PFSK-1 (cell line): ENCODE data around the gene XRCC4.

ENCODE experiments used
- POLR2AphosphoS5 ChIP-seq: IDR thresholded peaks from 2 replicates; pipeline ENCODE4 v1.6.1; 2012; ENCODE audit warnings: low read depth, mild to moderate bottlenecking, control low read depth, low read length, moderate library complexity
- TAF1 ChIP-seq: IDR thresholded peaks from 2 replicates; pipeline ENCODE4 v1.6.1; 2012; ENCODE audit warnings: low read length, control low read depth, borderline replicate concordance; ENCODE audit not compliant: insufficient read depth
- TF ChIP-seq, protein P1 (sequence below), 2 experiments: IDR thresholded peaks; 2 replicates each; pipeline versions ENCODE4 v1.6.1 to v1.8.0; 2011 to 2012; ENCODE audit warnings: low read depth in 2 of 2, low read length in 2 of 2, control low read depth in 1 of 2, inconsistent platforms in 1 of 2, mild to moderate bottlenecking in 1 of 2, moderate library complexity in 1 of 2; ENCODE audit not compliant: insufficient read depth in 1 of 2

DNA sequence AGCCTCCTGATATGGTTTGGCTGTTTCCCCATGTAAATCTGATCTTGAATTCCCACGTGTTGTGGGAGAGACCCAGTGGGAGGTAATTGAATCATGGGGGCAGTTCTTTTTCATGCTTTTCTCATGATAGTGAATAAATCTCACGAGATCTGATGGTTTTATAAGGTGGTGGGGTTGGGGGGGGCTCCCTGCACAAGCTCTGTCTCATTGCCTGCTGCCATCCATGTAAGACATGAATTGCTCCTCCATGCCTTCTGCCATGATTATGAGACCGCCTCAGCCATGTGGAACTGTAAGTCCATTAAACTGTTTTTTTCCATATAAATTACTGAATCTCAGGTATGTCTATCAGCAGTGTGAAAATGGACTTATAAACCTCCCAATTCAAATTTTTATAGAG is 12.8 kb downstream of the XRCC4 start:
- TF ChIP-seq TAF1 (no peak), POLR2AphosphoS5 (no peak)
- TF ChIP-seq, protein P1, sequence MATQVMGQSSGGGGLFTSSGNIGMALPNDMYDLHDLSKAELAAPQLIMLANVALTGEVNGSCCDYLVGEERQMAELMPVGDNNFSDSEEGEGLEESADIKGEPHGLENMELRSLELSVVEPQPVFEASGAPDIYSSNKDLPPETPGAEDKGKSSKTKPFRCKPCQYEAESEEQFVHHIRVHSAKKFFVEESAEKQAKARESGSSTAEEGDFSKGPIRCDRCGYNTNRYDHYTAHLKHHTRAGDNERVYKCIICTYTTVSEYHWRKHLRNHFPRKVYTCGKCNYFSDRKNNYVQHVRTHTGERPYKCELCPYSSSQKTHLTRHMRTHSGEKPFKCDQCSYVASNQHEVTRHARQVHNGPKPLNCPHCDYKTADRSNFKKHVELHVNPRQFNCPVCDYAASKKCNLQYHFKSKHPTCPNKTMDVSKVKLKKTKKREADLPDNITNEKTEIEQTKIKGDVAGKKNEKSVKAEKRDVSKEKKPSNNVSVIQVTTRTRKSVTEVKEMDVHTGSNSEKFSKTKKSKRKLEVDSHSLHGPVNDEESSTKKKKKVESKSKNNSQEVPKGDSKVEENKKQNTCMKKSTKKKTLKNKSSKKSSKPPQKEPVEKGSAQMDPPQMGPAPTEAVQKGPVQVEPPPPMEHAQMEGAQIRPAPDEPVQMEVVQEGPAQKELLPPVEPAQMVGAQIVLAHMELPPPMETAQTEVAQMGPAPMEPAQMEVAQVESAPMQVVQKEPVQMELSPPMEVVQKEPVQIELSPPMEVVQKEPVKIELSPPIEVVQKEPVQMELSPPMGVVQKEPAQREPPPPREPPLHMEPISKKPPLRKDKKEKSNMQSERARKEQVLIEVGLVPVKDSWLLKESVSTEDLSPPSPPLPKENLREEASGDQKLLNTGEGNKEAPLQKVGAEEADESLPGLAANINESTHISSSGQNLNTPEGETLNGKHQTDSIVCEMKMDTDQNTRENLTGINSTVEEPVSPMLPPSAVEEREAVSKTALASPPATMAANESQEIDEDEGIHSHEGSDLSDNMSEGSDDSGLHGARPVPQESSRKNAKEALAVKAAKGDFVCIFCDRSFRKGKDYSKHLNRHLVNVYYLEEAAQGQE (IDR thresholded peaks at IDR 0.05; ENCODE audit: insufficient read depth in 1 of 2, low read depth in 2 of 2, low read length in 2 of 2): no peak
